Measurements from ENCODE around the gene ARVCF. TPM values are rescaled to one million over a fixed set of nuclear protein-coding genes. Genes with fewer than 3 reads are reported as not detected.

Gene ARVCF
- total and polyA plus RNA-seq, 9 of the 15 experiments (the other 6 are each of a cell fraction or from before 2014, with no cell fraction given) = 0.03 to 97.4 (median 15.6) TPM

DNA sequence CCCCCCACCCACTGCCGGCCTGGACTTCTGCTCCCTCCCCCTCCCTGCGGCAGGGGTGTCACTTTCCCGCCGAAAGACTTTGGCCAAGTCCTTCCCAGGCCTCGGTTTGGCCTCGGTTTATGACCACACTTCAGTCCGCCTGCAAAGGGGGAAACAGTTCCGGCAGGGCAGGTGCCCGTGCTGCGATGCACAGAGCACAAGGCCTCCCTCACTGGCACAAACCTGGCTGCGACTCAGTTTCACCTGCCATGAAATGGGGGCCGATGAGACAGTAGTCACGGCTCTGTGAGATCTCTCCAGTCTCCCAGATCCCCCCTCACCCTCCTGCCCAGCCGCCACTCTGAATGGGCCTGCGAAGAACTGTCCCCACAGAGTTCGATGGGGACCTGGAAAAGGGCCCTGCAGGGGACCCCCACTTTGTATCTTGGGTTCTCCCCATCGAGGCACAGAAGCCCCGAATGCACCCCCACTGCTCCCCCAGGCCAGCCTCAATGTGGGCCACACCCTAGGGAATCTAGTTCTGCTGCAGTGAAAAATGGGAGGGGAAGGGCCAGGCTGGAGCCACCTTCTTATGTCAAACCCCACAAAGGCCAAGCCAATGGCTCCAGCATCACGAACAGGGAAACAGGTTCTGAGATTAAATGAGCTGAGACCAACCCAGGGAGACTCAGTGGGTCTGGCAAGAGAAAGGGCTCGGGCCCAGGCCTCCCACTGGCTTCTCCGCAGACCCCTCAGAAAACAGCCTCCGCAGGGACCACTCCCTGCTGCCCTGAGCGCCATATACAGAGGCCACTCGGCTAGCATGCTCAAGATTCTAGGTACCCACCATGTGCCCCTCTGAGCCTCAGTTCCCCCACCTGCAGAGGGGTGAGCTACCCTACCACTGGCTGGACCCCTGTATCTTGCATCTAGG lies 29.0 kb downstream of the ARVCF start (continued):
- TF ChIP-seq, protein P1, sequence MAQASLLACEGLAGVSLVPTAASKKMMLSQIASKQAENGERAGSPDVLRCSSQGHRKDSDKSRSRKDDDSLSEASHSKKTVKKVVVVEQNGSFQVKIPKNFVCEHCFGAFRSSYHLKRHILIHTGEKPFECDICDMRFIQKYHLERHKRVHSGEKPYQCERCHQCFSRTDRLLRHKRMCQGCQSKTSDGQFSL (CRISPR knock-in tag; IDR thresholded peaks at IDR 0.05) = no peak
- TF ChIP-seq, protein P1 (tag; IDR thresholded peaks at IDR 0.05) = peak in 1 of 2 experiments; percentile 75; a peak in 1 of 4 replicates
- TF ChIP-seq ZNF583 (CRISPR knock-in tag; IDR thresholded peaks at IDR 0.05) (no peak), MTF1 (CRISPR knock-in tag; IDR thresholded peaks at IDR 0.05; ENCODE audit: borderline replicate concordance) (peak; percentile 74; the same call in 1 of the 2 replicates), MTA3 (IDR thresholded peaks at IDR 0.05; ENCODE audit: borderline replicate concordance) (peak; percentile 19), ZNF76 (CRISPR knock-in tag; IDR thresholded peaks at IDR 0.05; ENCODE audit: borderline replicate concordance) (no peak), RB1 (IDR thresholded peaks at IDR 0.05; ENCODE audit: low read depth) (peak; percentile 6; the same call in 1 of the 2 replicates), RBBP5 (IDR thresholded peaks at IDR 0.05; ENCODE audit: borderline replicate concordance, insufficient read depth, low read length, poor library complexity, severe bottlenecking) (peak; percentile 30), BACH1 (tag; IDR thresholded peaks at IDR 0.05) (no peak), HDGF (IDR thresholded peaks at IDR 0.05) (peak; percentile 79; the same call in 1 of the 2 replicates)
- TF ChIP-seq, protein P2, sequence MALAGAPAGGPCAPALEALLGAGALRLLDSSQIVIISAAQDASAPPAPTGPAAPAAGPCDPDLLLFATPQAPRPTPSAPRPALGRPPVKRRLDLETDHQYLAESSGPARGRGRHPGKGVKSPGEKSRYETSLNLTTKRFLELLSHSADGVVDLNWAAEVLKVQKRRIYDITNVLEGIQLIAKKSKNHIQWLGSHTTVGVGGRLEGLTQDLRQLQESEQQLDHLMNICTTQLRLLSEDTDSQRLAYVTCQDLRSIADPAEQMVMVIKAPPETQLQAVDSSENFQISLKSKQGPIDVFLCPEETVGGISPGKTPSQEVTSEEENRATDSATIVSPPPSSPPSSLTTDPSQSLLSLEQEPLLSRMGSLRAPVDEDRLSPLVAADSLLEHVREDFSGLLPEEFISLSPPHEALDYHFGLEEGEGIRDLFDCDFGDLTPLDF (CRISPR knock-in tag; IDR thresholded peaks at IDR 0.05) = no peak
- TF ChIP-seq, protein P3, sequence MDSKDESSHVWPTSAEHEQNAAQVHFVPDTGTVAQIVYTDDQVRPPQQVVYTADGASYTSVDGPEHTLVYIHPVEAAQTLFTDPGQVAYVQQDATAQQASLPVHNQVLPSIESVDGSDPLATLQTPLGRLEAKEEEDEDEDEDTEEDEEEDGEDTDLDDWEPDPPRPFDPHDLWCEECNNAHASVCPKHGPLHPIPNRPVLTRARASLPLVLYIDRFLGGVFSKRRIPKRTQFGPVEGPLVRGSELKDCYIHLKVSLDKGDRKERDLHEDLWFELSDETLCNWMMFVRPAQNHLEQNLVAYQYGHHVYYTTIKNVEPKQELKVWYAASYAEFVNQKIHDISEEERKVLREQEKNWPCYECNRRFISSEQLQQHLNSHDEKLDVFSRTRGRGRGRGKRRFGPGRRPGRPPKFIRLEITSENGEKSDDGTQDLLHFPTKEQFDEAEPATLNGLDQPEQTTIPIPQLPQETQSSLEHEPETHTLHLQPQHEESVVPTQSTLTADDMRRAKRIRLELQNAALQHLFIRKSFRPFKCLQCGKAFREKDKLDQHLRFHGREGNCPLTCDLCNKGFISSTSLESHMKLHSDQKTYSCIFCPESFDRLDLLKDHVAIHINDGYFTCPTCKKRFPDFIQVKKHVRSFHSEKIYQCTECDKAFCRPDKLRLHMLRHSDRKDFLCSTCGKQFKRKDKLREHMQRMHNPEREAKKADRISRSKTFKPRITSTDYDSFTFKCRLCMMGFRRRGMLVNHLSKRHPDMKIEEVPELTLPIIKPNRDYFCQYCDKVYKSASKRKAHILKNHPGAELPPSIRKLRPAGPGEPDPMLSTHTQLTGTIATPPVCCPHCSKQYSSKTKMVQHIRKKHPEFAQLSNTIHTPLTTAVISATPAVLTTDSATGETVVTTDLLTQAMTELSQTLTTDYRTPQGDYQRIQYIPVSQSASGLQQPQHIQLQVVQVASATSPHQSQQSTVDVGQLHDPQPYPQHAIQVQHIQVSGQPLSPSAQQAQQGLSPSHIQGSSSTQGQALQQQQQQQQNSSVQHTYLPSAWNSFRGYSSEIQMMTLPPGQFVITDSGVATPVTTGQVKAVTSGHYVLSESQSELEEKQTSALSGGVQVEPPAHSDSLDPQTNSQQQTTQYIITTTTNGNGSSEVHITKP (IDR thresholded peaks at IDR 0.05; ENCODE audit: partially characterized antibody) = peak; percentile 81

Measured in K562 (cell line).